ENCODE results near the gene SYT15.

- TF ChIP-seq CTCF (conservative IDR thresholded peaks at IDR 0.05; ENCODE audit: low read depth, low read length), result no peak
- no peak for TF ChIP-seq EZH2 (IDR thresholded peaks at IDR 0.05; ENCODE audit: borderline replicate concordance, low read depth, low read length, poor library complexity, severe bottlenecking)
Measured at GRCh38 chr10:46543466-46544377, 35.2 kb upstream of the SYT15 start.

All from A673 (cell line).